GM18519 (cell line): ENCODE measurements around the gene CIC.
"Not testable (repeated sequence)": the region's sequence is repeated elsewhere in the genome, so short reads cannot be mapped to it uniquely, and the experiment has no call there.

Experiments
- ATAC-seq: cut with Tn5 transposase; IDR thresholded peaks from one replicate; pipeline ENCODE4 v1.9.1; 2021; ENCODE audit warnings: mild to moderate bottlenecking, moderate library complexity; ENCODE audit not compliant: unreplicated experiment, low FRiP score

The CIC gene

GRCh38 chr19:42325896-42326771 lies 57.1 kb downstream of the CIC start:
- peak; percentile 8 for ATAC-seq

- no peak for ATAC-seq
Observed at GRCh38 chr19:42326969-42327368, 57.9 kb downstream of the CIC start.

DNA sequence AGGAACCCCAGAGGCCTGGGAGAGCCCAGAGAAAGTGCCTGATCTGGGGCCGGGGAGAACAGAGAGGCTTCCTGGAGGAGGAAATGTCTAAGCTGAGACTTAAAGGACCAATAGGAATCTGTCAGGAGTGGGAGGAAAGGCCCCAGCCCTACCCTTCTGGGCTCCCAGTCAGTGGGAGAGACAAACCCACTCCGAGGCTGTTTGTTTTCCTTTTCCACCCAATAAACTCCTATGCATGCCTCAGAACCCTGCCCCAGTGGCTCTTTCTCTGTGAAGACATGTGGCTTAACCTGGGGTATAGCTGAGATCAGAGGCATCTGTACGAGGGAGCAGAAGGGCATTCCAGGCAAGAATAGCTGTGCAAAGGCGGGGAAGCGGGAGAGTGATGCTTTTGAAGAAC lies 58.3 kb downstream of the CIC start:
- ATAC-seq, result no peak

GRCh38 chr19:42328106-42328505 lies 59.1 kb downstream of the CIC start:
- ATAC-seq, result no peak

DNA sequence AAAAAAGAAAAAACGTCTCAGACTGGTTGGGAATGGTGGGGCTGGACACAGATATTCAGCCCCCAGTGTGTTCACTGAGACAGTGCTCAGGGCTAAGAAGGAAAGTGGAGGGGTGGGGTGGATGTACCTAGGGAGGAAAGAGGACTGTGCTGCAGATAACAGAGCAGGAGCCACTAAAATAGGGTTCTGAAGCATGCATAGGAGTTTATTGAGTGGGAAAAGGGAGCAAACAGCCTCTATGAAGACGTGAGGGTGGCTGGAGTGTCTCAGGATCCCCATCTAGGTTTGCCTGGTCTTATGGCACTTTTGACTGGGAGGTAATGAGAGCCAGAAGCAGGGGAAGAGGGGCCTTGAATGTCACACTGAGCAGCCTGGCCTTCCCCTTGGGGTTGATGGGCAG lies 59.8 kb downstream of the CIC start:
- ATAC-seq, result no peak

DNA sequence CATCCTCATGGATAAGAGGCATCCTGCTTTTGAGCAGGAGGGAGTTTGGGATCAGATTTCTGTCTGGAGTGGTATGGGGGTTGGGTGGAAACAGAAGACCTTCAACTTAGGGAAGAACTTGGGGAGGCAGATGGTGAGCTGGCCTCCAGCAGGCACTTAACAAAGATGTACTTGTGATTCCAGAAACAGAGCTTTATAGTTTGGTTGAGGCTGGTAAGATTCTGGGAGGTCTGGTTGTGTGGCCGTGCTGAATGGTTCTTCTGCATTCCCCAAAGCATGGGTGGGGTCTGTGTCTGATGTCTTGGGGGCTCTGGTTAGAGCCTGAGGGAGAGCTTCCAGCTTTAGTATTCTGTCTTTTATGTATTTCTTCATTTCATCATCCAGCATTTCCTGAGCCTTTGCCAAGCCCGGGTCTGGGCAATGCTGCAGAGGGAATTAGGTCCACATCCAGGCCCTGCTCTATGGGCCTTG lies 61.2 kb downstream of the CIC start:
- ATAC-seq, result no peak

DNA sequence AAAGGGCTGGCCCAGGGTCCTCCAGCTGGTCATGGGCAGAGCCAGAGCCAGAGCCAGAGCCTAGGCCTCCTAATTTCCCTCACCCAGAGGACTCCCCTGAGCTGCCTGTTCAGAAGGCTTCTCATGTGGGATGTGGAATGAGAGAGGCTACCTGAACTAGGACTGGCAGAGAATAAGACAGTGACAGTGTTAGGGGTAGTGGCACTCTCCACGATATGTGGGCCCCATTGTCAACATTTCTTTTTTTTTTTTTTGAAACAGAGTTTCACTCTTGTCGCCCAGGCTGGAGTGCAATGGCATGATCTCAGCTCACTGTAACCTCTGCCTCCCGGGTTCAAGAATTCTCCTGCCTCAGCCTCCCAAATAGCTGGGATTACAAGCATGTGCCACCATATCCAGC lies 62.3 kb downstream of the CIC start:
- ATAC-seq, result not testable (repeated sequence)

DNA sequence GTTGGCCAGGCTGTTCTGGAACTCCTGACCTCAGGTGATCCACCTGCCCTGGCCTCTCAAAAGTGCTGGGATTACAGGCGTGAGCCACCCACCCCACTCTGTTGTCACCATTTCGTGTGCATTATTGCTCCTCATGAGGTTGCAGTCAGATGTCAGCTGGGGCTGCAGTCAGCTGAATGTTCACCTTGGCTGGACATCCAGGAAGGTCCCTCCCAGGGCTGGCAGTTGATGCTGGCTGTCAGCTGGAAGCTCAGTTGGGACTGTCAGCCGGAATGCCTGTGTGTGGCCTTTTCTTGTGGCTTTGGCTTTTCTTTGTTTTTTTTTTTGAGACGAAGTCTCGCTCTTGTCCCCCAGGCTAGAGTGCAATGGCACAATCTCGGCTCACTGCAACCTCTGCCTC lies 63.0 kb downstream of the CIC start:
- no peak for ATAC-seq

DNA sequence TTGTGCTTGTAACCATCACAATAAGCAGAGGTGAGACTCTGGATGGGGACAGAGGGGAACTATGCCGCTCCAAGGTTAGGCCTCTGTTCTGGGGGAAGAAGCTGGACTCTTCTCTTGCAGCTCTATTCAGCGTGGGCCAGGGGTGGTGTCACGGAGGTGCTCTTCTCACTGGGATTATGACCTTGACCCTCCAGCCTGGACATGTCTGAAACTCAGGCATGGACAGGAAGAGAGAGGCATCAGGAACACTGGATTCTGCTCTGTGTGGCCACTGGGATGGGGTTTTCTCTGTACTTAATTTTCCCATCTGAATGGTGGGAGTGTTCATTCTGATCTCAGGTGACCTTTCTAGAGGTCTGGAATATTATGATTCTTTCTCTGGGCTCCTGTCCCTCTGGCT lies 64.0 kb downstream of the CIC start:
- no peak for ATAC-seq

DNA sequence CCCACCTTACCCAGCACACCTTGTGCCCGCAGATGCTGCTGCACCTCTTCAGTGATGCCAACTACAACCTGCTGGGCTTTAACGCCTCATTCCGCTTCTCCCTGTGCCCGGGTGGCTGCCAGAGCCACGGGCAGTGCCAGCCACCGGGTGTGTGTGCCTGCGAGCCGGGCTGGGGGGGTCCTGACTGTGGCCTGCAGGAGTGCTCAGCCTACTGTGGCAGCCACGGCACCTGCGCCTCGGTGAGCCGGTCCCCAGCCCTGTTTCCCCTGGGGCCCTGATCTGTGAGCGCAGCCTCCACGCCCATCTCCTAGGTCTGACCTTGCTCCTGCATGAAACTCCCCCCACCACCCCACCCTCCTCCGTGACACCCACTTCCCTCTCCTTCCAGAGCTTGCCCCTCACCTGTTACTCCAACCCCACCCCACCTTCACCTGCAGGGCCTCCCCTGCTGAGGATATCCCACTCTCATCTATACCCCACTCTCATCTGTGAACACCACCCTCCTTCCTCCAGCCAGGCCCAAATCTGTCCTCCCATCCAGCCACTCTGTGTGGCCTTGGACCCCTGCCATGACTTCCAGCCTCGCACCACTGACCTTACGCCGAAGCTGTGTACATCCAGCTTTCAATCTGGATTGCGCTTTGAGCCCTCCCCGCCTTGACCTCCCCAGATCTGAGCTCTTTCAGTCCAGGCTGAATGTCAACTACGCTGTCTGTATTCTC lies 65.1 kb downstream of the CIC start:
- ATAC-seq, result no peak

GRCh38 chr19:42334697-42335373 lies 65.8 kb downstream of the CIC start:
- no peak for ATAC-seq

DNA sequence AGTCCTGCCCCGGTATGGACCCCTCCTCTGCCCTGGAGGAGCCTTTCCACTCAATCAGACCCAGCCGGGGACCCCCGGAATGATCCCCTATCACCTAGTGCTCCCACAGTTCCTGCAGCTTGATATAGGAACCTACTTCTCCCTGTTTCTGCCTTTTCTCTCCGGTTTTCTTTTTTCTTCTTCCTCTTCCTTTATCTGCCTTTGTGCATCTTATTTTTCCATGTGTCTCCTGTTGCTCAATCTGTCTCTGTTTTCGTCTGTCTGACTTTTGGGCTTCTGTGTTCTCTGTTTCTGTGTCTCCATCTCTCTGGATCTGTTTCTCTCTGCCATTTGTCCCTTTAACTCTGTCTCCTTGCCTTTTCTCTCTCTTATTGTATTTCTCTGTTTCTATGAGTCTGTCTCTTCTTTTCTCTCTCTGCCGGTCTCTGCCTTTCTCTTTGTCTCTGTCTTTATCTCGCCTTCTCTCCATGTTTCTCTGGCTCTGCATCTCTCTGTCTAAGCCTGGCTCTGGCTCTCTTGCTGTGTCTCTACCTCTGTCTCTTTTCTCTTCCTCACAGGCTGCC lies 66.4 kb downstream of the CIC start:
- ATAC-seq, result no peak

DNA sequence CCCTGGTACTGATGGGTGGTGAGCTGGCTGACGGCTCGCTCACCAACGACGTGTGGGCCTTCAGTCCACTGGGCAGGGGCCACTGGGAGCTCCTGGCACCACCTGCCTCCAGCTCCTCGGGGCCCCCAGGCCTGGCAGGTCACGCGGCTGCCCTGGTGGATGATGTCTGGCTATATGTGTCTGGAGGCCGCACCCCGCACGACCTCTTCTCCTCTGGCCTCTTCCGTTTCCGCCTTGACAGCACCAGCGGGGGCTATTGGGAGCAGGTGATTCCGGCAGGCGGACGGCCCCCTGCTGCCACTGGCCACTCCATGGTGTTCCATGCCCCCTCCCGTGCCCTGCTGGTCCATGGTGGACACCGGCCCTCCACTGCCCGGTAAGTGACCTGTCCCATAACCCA lies 66.9 kb downstream of the CIC start:
- ATAC-seq, result no peak

GRCh38 chr19:42339126-42339860 lies 70.2 kb downstream of the CIC start:
- not testable (repeated sequence) for ATAC-seq

GRCh38 chr19:42339922-42340321 lies 70.9 kb downstream of the CIC start:
- ATAC-seq, result not testable (repeated sequence)

DNA sequence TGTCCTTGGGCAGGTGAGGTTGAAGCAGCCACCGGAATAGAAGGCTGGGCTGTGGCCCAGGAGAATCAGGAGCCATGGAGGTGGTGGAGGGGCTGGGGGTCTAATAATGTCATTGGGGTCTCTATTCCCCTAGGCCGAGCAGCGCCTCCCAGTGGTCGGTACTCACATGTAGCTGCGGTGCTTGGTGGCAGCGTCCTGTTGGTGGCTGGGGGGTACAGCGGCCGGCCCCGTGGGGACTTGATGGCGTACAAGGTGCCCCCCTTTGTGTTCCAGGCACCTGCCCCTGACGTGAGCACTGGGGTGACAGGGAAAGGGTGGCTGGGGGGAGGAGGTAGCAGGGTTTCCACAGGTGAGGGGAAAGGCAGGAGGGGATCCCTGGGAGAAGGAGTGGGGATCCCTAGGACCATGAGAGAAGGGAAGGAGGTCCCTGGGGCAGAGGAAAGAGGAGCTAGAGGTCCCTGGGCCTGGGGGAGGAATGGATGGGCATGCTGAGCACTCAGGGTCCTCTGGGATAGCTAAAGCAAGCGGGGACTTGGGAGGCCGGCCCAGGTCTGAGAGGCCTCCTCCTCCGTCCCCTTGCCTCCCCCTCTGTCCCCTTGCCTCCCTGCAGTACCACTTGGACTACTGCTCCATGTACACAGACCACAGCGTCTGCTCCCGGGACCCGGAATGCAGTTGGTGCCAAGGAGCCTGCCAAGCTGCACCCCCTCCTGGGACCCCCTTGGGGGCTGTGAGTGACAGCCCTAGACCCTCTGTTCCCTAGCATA lies 74.5 kb downstream of the CIC start:
- ATAC-seq, result no peak

GRCh38 chr19:42344336-42344893 lies 75.4 kb downstream of the CIC start:
- ATAC-seq, result no peak
